ENCODE results near the gene STK38L.

GRCh38 chr12:27236498-27236897 is 7.6 kb upstream of the STK38L start:
- TF ChIP-seq NR1H2 (CRISPR knock-in tag; IDR thresholded peaks at IDR 0.05), result no peak
- TF ChIP-seq MBD1 (CRISPR knock-in tag; IDR thresholded peaks at IDR 0.05), result no peak
- TF ChIP-seq ZNF512 (tag; IDR thresholded peaks at IDR 0.05), result no peak
- no peak for TF ChIP-seq NUFIP1 (IDR thresholded peaks at IDR 0.05; ENCODE audit: partially characterized antibody)
- TF ChIP-seq POLR2A (conservative IDR thresholded peaks at IDR 0.05), result no peak
- no peak for TF ChIP-seq ADNP (tag; IDR thresholded peaks at IDR 0.05)
- TF ChIP-seq ZBTB7A (IDR thresholded peaks at IDR 0.05; ENCODE audit: borderline replicate concordance, control insufficient read depth, low read depth, low read length), result no peak
- TF ChIP-seq ZNF668 (CRISPR knock-in tag; IDR thresholded peaks at IDR 0.05), result no peak
- no peak for TF ChIP-seq PKNOX1 (IDR thresholded peaks at IDR 0.05)
- TF ChIP-seq, protein P1, sequence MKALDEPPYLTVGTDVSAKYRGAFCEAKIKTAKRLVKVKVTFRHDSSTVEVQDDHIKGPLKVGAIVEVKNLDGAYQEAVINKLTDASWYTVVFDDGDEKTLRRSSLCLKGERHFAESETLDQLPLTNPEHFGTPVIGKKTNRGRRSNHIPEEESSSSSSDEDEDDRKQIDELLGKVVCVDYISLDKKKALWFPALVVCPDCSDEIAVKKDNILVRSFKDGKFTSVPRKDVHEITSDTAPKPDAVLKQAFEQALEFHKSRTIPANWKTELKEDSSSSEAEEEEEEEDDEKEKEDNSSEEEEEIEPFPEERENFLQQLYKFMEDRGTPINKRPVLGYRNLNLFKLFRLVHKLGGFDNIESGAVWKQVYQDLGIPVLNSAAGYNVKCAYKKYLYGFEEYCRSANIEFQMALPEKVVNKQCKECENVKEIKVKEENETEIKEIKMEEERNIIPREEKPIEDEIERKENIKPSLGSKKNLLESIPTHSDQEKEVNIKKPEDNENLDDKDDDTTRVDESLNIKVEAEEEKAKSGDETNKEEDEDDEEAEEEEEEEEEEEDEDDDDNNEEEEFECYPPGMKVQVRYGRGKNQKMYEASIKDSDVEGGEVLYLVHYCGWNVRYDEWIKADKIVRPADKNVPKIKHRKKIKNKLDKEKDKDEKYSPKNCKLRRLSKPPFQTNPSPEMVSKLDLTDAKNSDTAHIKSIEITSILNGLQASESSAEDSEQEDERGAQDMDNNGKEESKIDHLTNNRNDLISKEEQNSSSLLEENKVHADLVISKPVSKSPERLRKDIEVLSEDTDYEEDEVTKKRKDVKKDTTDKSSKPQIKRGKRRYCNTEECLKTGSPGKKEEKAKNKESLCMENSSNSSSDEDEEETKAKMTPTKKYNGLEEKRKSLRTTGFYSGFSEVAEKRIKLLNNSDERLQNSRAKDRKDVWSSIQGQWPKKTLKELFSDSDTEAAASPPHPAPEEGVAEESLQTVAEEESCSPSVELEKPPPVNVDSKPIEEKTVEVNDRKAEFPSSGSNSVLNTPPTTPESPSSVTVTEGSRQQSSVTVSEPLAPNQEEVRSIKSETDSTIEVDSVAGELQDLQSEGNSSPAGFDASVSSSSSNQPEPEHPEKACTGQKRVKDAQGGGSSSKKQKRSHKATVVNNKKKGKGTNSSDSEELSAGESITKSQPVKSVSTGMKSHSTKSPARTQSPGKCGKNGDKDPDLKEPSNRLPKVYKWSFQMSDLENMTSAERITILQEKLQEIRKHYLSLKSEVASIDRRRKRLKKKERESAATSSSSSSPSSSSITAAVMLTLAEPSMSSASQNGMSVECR (CRISPR knock-in tag; IDR thresholded peaks at IDR 0.05), result no peak
- TF ChIP-seq CBX2 (IDR thresholded peaks at IDR 0.05; ENCODE audit: insufficient read depth, low read length, poor library complexity, severe bottlenecking), result no peak
- TF ChIP-seq, protein P2, sequence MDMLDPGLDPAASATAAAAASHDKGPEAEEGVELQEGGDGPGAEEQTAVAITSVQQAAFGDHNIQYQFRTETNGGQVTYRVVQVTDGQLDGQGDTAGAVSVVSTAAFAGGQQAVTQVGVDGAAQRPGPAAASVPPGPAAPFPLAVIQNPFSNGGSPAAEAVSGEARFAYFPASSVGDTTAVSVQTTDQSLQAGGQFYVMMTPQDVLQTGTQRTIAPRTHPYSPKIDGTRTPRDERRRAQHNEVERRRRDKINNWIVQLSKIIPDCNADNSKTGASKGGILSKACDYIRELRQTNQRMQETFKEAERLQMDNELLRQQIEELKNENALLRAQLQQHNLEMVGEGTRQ (CRISPR knock-in tag; IDR thresholded peaks at IDR 0.05), result no peak
- no peak for TF ChIP-seq ZNF121 (CRISPR knock-in tag; conservative IDR thresholded peaks at IDR 0.05)
- no peak for TF ChIP-seq ELF4 (CRISPR knock-in tag; IDR thresholded peaks at IDR 0.05)

Measured in K562 (cell line).